Ascending aorta (tissue), 2 donors: ENCODE results near the gene EN1. TPM values are rescaled to one million over a fixed set of nuclear protein-coding genes. Genes with fewer than 3 reads are reported as not detected.

Experiments
- DNase-seq, 2 donors: peaks; one replicate each; pipeline ENCODE4 v3.0.0-alpha.2; 2019; ENCODE audit warnings: low spot score in 2 of 2
- H3K27ac ChIP-seq, 2 donors: fragments of 200-600 bp; sonication (generic); one replicate each; pipeline ENCODE4 v1.5.1; 2016 to 2017; ENCODE audit warnings: mild to moderate bottlenecking in 1 of 2
- H3K27me3 ChIP-seq: fragments of 200-600 bp; sonication (generic); one replicate; pipeline ENCODE4 v1.5.1; 2017
- H3K36me3 ChIP-seq, 2 donors: fragments of 200-600 bp; sonication (generic); one replicate each; pipeline ENCODE4 v1.5.1; 2016
- H3K4me1 ChIP-seq, 2 donors: fragments of 200-600 bp; sonication (generic); one replicate each; pipeline ENCODE4 v1.5.1; 2016 to 2017; ENCODE audit warnings: mild to moderate bottlenecking in 1 of 2
- H3K4me3 ChIP-seq, 2 donors: fragments of 200-600 bp; sonication (generic); one replicate each; pipeline ENCODE4 v1.5.1; 2016 to 2017; ENCODE audit warnings: mild to moderate bottlenecking in 1 of 2
- H3K9me3 ChIP-seq, 2 donors: fragments of 200-600 bp; sonication (generic); one replicate each; pipeline ENCODE4 v1.5.1; 2016
- CTCF ChIP-seq, 3 experiments: fragments of 200-600 bp in 2 of 3; fragments of 450-650 bp in 1 of 3; sonication (generic) in 2 of 3; IDR thresholded peaks; one replicate each; pipeline ENCODE4 v1.5.1; 2016 to 2019; ENCODE audit warnings: antibody characterized with exemption in 3 of 3, mild to moderate bottlenecking in 1 of 3, moderate library complexity in 1 of 3
- intact Hi-C: fragments of 100-400 bp; cut with DNase I; formaldehyde crosslinking; loops from one replicate; pipeline ENCODE4 v1.15.1; 2023
- total RNA-seq: library from RNA; depleted of rRNA; stranded (reverse); fragments of >200 nt; gene quantifications from one replicate; pipeline ENCODE4 v1.1.0, GENCODE V29; 2016

Gene EN1
- total RNA-seq, 1 donor from 2014 or later = not detected

- H3K27ac ChIP-seq = no peak overlapping the region
- H3K27me3 ChIP-seq = peaks cover 44% of the 10 kb centered on the region
- H3K4me3 ChIP-seq = no peak overlapping the region
- no peak for DNase-seq
- peaks cover 0 to 8% of the 10 kb centered on the region in 2 donors for H3K4me1 ChIP-seq
- intact Hi-C loops = no loop called here
- TF ChIP-seq CTCF (IDR thresholded peaks at IDR 0.05) = no peak
- no peaks in the 10 kb centered on the region for H3K9me3 ChIP-seq
- H3K36me3 ChIP-seq = no peaks in the 10 kb centered on the region
Observed at GRCh38 chr2:118837067-118837466, 10.4 kb downstream of the EN1 start.

- no peaks in the 10 kb centered on the region for H3K36me3 ChIP-seq
- DNase-seq = no peak
- TF ChIP-seq CTCF (IDR thresholded peaks at IDR 0.05) = no peak
- H3K27me3 ChIP-seq = peaks cover 46% of the 10 kb centered on the region
- intact Hi-C loops = no loop called here
- H3K27ac ChIP-seq = no peak overlapping the region
- H3K4me3 ChIP-seq = peak overlapping the region; percentile 15 to 64
- no peaks in the 10 kb centered on the region for H3K9me3 ChIP-seq
- peaks cover 0 to 8% of the 10 kb centered on the region in 2 donors for H3K4me1 ChIP-seq
Observed at GRCh38 chr2:118836411-118836930, 11.0 kb downstream of the EN1 start.

GRCh38 chr2:118835746-118836410 is 11.6 kb downstream of the EN1 start:
- peak in 1 of 2 donors; percentile 59 for DNase-seq
- H3K27ac ChIP-seq = no peak overlapping the region
- intact Hi-C loops = no loop called here
- no peaks in the 10 kb centered on the region for H3K36me3 ChIP-seq
- no peak for TF ChIP-seq CTCF (IDR thresholded peaks at IDR 0.05)
- no peaks in the 10 kb centered on the region for H3K9me3 ChIP-seq
- peaks cover 46% of the 10 kb centered on the region for H3K27me3 ChIP-seq
- peaks cover 0 to 8% of the 10 kb centered on the region in 2 donors for H3K4me1 ChIP-seq
- H3K4me3 ChIP-seq = peak overlapping the region; percentile 15 to 64

GRCh38 chr2:118834901-118835745 is 12.3 kb downstream of the EN1 start:
- H3K36me3 ChIP-seq = no peaks in the 10 kb centered on the region
- H3K9me3 ChIP-seq = no peaks in the 10 kb centered on the region
- peak in 1 of 2 donors; percentile 58 for DNase-seq
- H3K4me3 ChIP-seq = peak overlapping the region; percentile 15 to 64
- intact Hi-C loops = no loop called here
- H3K4me1 ChIP-seq = peaks cover 0 to 8% of the 10 kb centered on the region in 2 donors
- no peak overlapping the region for H3K27ac ChIP-seq
- TF ChIP-seq CTCF (IDR thresholded peaks at IDR 0.05) = no peak
- H3K27me3 ChIP-seq = peaks cover 46% of the 10 kb centered on the region

- DNase-seq = peak in 1 of 2 donors; percentile 57
- intact Hi-C loops = no loop called here
- H3K27ac ChIP-seq = no peak overlapping the region
- no peaks in the 10 kb centered on the region for H3K36me3 ChIP-seq
- H3K9me3 ChIP-seq = no peaks in the 10 kb centered on the region
- H3K4me3 ChIP-seq = no peak overlapping the region
- no peak for TF ChIP-seq CTCF (IDR thresholded peaks at IDR 0.05)
- peaks cover 46% of the 10 kb centered on the region for H3K27me3 ChIP-seq
- H3K4me1 ChIP-seq = peaks cover 0 to 8% of the 10 kb centered on the region in 2 donors
Observed at GRCh38 chr2:118834440-118834810, 13.0 kb downstream of the EN1 start.
